Spleen (tissue), 7 donors: ENCODE data around the gene GAMT.

ENCODE experiments used
- POLR2A ChIP-seq, 3 donors: fragments of 450-650 bp; IDR thresholded peaks; one replicate each; pipeline ENCODE4 v1.5.1; 2017; ENCODE audit warnings: antibody characterized with exemption in 3 of 3, mild to moderate bottlenecking in 1 of 3
- POLR2AphosphoS5 ChIP-seq, 3 donors: sonication (generic); formaldehyde crosslinking; IDR thresholded peaks; one replicate each; pipeline ENCODE4 v1.5.1; 2017; ENCODE audit warnings: antibody characterized with exemption in 3 of 3
- TF ChIP-seq, protein P1 (sequence below), 11 experiments: fragments of 200-600 bp in 7 of 11; fragments of 450-650 bp in 4 of 11; sonication (generic) in 4 of 11; IDR thresholded peaks in 8 of 11; conservative IDR thresholded peaks in 3 of 11; 1 replicate in 7 of 11; 2 replicates in 4 of 11; pipeline versions ENCODE4 v1.4.0 to v1.8.0; 2016 to 2021; ENCODE audit warnings: antibody characterized with exemption in 11 of 11, inconsistent platforms in 4 of 11, mild to moderate bottlenecking in 1 of 11
- donor health status: DM: no; HTN: no; CAD: no; lungs with moderate emphysema.
- donor health status: DM: no; HTN: no; CAD: no.
- donor health status: DM: no; HTN: no; CAD: no.

DNA sequence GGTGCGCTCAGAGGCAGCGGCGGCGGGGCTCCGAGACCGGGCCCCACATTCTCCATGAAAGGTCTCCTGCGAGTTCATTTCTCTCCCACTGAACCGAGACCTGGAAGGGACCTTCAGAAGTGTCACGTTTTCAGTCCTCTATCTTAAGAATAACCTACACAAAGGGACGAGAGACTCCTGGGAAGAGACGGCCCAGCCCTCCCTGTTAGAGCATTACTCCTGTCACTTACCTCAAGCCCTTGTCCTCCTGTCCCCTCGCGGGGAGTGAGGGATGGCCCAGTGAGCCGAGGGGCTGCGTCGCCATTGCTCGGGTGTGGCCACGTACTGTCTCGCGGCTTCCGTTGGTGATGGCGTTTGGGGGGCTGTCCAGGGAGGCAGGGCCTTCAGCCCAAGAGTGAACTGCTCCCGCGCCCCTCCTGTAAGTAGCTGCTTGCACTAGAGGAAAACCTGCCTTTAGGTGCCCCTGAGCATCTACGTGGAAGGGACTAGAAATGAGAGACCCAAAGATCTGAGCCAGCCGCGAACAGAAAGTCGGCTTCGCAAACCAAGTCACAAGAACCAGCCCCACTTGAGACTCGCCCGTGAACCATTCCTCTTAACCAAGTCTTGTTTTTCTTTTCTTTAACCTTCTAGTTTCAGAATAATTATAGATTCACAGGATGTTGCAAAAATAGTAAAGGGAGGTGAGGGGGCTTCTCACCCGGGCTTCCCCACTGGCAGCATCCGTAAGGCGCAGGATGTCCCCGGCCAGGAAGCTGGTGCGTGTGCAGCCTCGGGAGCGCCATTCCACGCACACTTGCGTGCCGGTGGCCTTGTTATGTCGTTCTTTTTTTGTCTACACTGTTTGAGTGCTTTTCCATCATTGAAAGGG is 38.7 kb downstream of the GAMT start:
- TF ChIP-seq, protein P1, sequence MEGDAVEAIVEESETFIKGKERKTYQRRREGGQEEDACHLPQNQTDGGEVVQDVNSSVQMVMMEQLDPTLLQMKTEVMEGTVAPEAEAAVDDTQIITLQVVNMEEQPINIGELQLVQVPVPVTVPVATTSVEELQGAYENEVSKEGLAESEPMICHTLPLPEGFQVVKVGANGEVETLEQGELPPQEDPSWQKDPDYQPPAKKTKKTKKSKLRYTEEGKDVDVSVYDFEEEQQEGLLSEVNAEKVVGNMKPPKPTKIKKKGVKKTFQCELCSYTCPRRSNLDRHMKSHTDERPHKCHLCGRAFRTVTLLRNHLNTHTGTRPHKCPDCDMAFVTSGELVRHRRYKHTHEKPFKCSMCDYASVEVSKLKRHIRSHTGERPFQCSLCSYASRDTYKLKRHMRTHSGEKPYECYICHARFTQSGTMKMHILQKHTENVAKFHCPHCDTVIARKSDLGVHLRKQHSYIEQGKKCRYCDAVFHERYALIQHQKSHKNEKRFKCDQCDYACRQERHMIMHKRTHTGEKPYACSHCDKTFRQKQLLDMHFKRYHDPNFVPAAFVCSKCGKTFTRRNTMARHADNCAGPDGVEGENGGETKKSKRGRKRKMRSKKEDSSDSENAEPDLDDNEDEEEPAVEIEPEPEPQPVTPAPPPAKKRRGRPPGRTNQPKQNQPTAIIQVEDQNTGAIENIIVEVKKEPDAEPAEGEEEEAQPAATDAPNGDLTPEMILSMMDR (IDR thresholded peaks at IDR 0.05 in 8 of 11, conservative IDR thresholded peaks at IDR 0.05 in 3 of 11), result no peak
- TF ChIP-seq POLR2A (IDR thresholded peaks at IDR 0.05), result no peak
- TF ChIP-seq POLR2AphosphoS5 (IDR thresholded peaks at IDR 0.05), result peak in 1 of 3 donors; percentile 43
